IMR-90 (cell line): Measurements from ENCODE around the gene VAMP7. TPM values are rescaled to one million over a fixed set of nuclear protein-coding genes. Genes with fewer than 3 reads are reported as not detected.

ENCODE experiments used
- ATAC-seq: fragments of 200-7000 bp; cut with Tn5 transposase; 2 replicates; pipeline ENCODE4 v1.9.1; 2020; ENCODE audit warnings: low read depth, mild to moderate bottlenecking, moderate library complexity
- BruUV-seq: library from RNA; stranded (reverse); fragments of 400-500 nt; replicated peaks from 2 replicates; lab custom pipeline; 2021; lab: Mats Ljungman, UMichigan
- CTCF ChIA-PET: fragments of 300-600 bp; formaldehyde crosslinking; extraction: SDS; loops from one replicate; lab custom pipeline; 2021; ENCODE audit warnings: antibody characterized with exemption; lab: Yijun Ruan, JAX
- POLR2A ChIA-PET: fragments of 300-600 bp; sonication (Branson Sonifier 250); formaldehyde crosslinking; loops from one replicate; lab custom pipeline; 2022; ENCODE audit warnings: antibody characterized with exemption; ENCODE audit not compliant: unreplicated experiment; lab: Charles Lee
- DNase-seq: peaks from one replicate; pipeline ENCODE4 v3.0.0; 2013
- H2AFZ ChIP-seq: replicated peaks from 2 replicates; pipeline ENCODE3; 2013; ENCODE audit warnings: low read length, mild to moderate bottlenecking; ENCODE audit not compliant: poor library complexity
- H2AK5ac ChIP-seq: 2 replicates; pipeline ENCODE4 v1.6.1; 2013; ENCODE audit warnings: low read depth, low read length, inconsistent platforms
- H2AK9ac ChIP-seq: replicated peaks from 2 replicates; pipeline ENCODE3; 2013; ENCODE audit warnings: mild to moderate bottlenecking, low read depth, low read length, moderate library complexity; ENCODE audit not compliant: poor library complexity
- H2BK120ac ChIP-seq: 2 replicates; pipeline ENCODE4 v1.6.1; 2013; ENCODE audit warnings: low read depth, low read length, inconsistent platforms
- H2BK15ac ChIP-seq: 3 replicates; pipeline ENCODE4 v1.6.1; 2013; ENCODE audit warnings: low read depth, low read length, inconsistent platforms
- H2BK20ac ChIP-seq: 2 replicates; pipeline ENCODE4 v1.6.1; 2013; ENCODE audit warnings: low read depth, mild to moderate bottlenecking, inconsistent platforms, low read length, moderate library complexity
- H2BK5ac ChIP-seq: 2 replicates; pipeline ENCODE4 v1.6.1; 2013; ENCODE audit warnings: mild to moderate bottlenecking, low read depth, low read length, inconsistent platforms; ENCODE audit not compliant: poor library complexity, severe bottlenecking
- H3K14ac ChIP-seq: replicated peaks from 2 replicates; pipeline ENCODE4 v1.6.1; 2013; ENCODE audit warnings: low read depth, low read length, inconsistent platforms
- H3K18ac ChIP-seq: 2 replicates; pipeline ENCODE4 v1.6.1; 2013; ENCODE audit warnings: low read depth, low read length, control low read depth
- H3K23ac ChIP-seq: 2 replicates; pipeline ENCODE4 v1.6.1; 2013; ENCODE audit warnings: low read depth, low read length, inconsistent platforms
- H3K27ac ChIP-seq: 2 replicates; pipeline ENCODE4 v1.5.1; 2013; ENCODE audit warnings: mild to moderate bottlenecking, control low read depth, low read length; ENCODE audit not compliant: insufficient read depth
- H3K27me3 ChIP-seq: 2 replicates; pipeline ENCODE4 v1.6.1; 2013; ENCODE audit warnings: low read length; ENCODE audit not compliant: control insufficient read depth, insufficient read depth
- H3K36me3 ChIP-seq: 2 replicates; pipeline ENCODE4 v1.6.1; 2013; ENCODE audit warnings: low read length, mixed read lengths; ENCODE audit not compliant: control insufficient read depth, insufficient read depth
- H3K4ac ChIP-seq: 2 replicates; pipeline ENCODE4 v1.6.1; 2013; ENCODE audit warnings: low read depth, low read length, inconsistent platforms
- H3K4me1 ChIP-seq: 2 replicates; pipeline ENCODE4 v1.6.1; 2013; ENCODE audit warnings: low read length, mixed read lengths; ENCODE audit not compliant: control insufficient read depth, insufficient read depth
- H3K4me2 ChIP-seq: 2 replicates; pipeline ENCODE4 v1.6.1; 2013; ENCODE audit warnings: low read depth, mild to moderate bottlenecking, control low read depth, low read length, moderate library complexity
- H3K4me3 ChIP-seq: 2 replicates; pipeline ENCODE4 v1.5.1; 2013; ENCODE audit warnings: low read depth, mild to moderate bottlenecking, control low read depth, low read length, moderate library complexity; ENCODE audit not compliant: insufficient read depth
- H3K56ac ChIP-seq: 2 replicates; pipeline ENCODE4 v1.6.1; 2013; ENCODE audit warnings: low read length, inconsistent platforms; ENCODE audit not compliant: insufficient read depth; ENCODE audit errors: extremely low read depth
- H3K79me1 ChIP-seq, 2 experiments: 2 replicates each; pipeline ENCODE4 v1.6.1; 2013; ENCODE audit warnings: low read length in 2 of 2, inconsistent platforms in 1 of 2, low read depth in 1 of 2
- H3K9ac ChIP-seq: 2 replicates; pipeline ENCODE4 v1.6.1; 2013; ENCODE audit warnings: low read depth, low read length, control low read depth
- H3K9me1 ChIP-seq: 2 replicates; pipeline ENCODE4 v1.6.1; 2013; ENCODE audit warnings: low read length, inconsistent platforms; ENCODE audit not compliant: insufficient read depth
- H3K9me3 ChIP-seq: 2 replicates; pipeline ENCODE4 v1.6.1; 2013; ENCODE audit warnings: low read length; ENCODE audit not compliant: control insufficient read depth, insufficient read depth
- H4K20me1 ChIP-seq: 2 replicates; pipeline ENCODE4 v1.6.1; 2013; ENCODE audit warnings: low read length, inconsistent platforms; ENCODE audit not compliant: insufficient read depth
- H4K5ac ChIP-seq: 2 replicates; pipeline ENCODE4 v1.6.1; 2013; ENCODE audit warnings: mild to moderate bottlenecking, low read depth, low read length, control low read depth
- H4K8ac ChIP-seq, 2 experiments: 2 replicates each; pipeline ENCODE4 v1.6.1; 2013; ENCODE audit warnings: low read depth in 2 of 2, low read length in 2 of 2, control low read depth in 1 of 2, inconsistent platforms in 1 of 2
- H4K91ac ChIP-seq: 2 replicates; pipeline ENCODE4 v1.6.1; 2013; ENCODE audit warnings: low read depth, low read length, inconsistent platforms; ENCODE audit not compliant: insufficient read depth
- POLR2A ChIP-seq: IDR thresholded peaks from 2 replicates; pipeline ENCODE4 v1.6.1; 2012; ENCODE audit warnings: mild to moderate bottlenecking, low read depth, low read length
- dilution Hi-C: fragments of 300-500 bp; cut with HindIII; formaldehyde crosslinking; loops from one replicate; pipeline ENCODE4 v1.14.3; 2018; ENCODE audit warnings: low sequenced_read_pairs; ENCODE audit not compliant: unreplicated experiment
- in situ Hi-C: fragments of 300-500 bp; cut with MboI; formaldehyde crosslinking; loops from 3 replicates; pipeline ENCODE4 v1.14.3; 2019; ENCODE audit warnings: low sequenced_read_pairs, inconsistent platforms, mixed read lengths
- intact Hi-C: fragments of 100-400 bp; cut with micrococcal nuclease; formaldehyde crosslinking; loops from 2 replicates; pipeline ENCODE4 v1.10.0; 2022
- polyA plus RNA-seq, 3 experiments: library from polyadenylated mRNA; depleted of rRNA; stranded (reverse); fragments of >200 nt; gene quantifications; 2 replicates each; pipeline ENCODE4 v1.2.3, GENCODE V29; 2012; ENCODE audit warnings: low replicate concordance in 1 of 3
- total RNA-seq: library from RNA; depleted of rRNA; stranded (reverse); fragments of >200 nt; gene quantifications from 2 replicates; pipeline ENCODE4 v1.2.3, GENCODE V29; 2012

Gene VAMP7
- total and polyA plus RNA-seq, 2 of the 4 experiments (the other 2 are of a cell fraction): 21.7 to 39.1 TPM

GRCh38 chrX:155938132-155938531, 57.0 kb downstream of the VAMP7 start:
- ChIA-PET CTCF (no interaction called here), POLR2A (no interaction called here)
- no peak overlapping the region for H3K56ac ChIP-seq
- no peak overlapping the region for H3K23ac ChIP-seq
- no peak overlapping the region for H3K27ac ChIP-seq
- no TSS peak for BruUV-seq
- dilution Hi-C loops (no loop called here), in situ Hi-C loops (no loop called here), intact Hi-C loops (no loop called here)
- H2AK9ac ChIP-seq: no peak overlapping the region
- H4K8ac ChIP-seq: no peak overlapping the region
- no peak overlapping the region for H2BK120ac ChIP-seq
- H3K4me3 ChIP-seq: no peak overlapping the region
- H3K79me1 ChIP-seq: no peaks in the 10 kb centered on the region
- H3K9me1 ChIP-seq: no peaks in the 10 kb centered on the region
- no peak overlapping the region for H2BK20ac ChIP-seq
- H2BK15ac ChIP-seq: no peak overlapping the region
- no peak overlapping the region for H3K4ac ChIP-seq
- TF ChIP-seq POLR2A: no peak
- H4K5ac ChIP-seq: no peak overlapping the region
- H4K91ac ChIP-seq: no peak overlapping the region
- no peaks in the 10 kb centered on the region for H3K4me1 ChIP-seq
- H2AK5ac ChIP-seq: no peak overlapping the region
- DNase-seq (no peak), ATAC-seq (no peak)
- H3K18ac ChIP-seq: no peak overlapping the region
- no peak overlapping the region for H3K14ac ChIP-seq
- H2BK5ac ChIP-seq: no peak overlapping the region
- no peaks in the 10 kb centered on the region for H4K20me1 ChIP-seq
- H3K9me3 ChIP-seq: no peaks in the 10 kb centered on the region
- H3K27me3 ChIP-seq: no peaks in the 10 kb centered on the region
- peaks cover 2% of the 10 kb centered on the region; the same call in 1 of the 2 replicates for H3K36me3 ChIP-seq
- H2AFZ ChIP-seq: no peak overlapping the region
- H3K9ac ChIP-seq: no peak overlapping the region
- no peak overlapping the region for H3K4me2 ChIP-seq
